Measurements from ENCODE around the gene ZNF665. TPM values are rescaled to one million over a fixed set of nuclear protein-coding genes. Genes with fewer than 3 reads are reported as not detected.
A peak's percentile ranks its signal among the peaks of the same experiment; 100 is the strongest.
"Not testable (repeated sequence)": the region's sequence is repeated elsewhere in the genome, so short reads cannot be mapped to it uniquely, and the experiment has no call there.

The ZNF665 gene
- total RNA-seq, 1 donor from 2014 or later: 6.1 TPM

- peak; percentile 54 for FAIRE-seq
- DNase-seq (ENCODE audit: low spot score in 2 of 2): no peak
These were observed 32.8 kb downstream of the ZNF665 start for GRCh38 chr19:53160350-53160749.

GRCh38 chr19:53158119-53158656, 35.0 kb downstream of the ZNF665 start:
- no peak for DNase-seq (ENCODE audit: low spot score in 2 of 2)
- FAIRE-seq: no peak

- FAIRE-seq (no peak), DNase-seq (ENCODE audit: low spot score in 2 of 2) (no peak)
These were observed 35.5 kb downstream of the ZNF665 start for GRCh38 chr19:53157626-53158025.

- no peak for DNase-seq (ENCODE audit: low spot score in 2 of 2)
- FAIRE-seq: no peak
These were observed 36.3 kb downstream of the ZNF665 start for GRCh38 chr19:53156850-53157249.

GRCh38 chr19:53147645-53148044, 45.5 kb downstream of the ZNF665 start:
- FAIRE-seq (no peak), DNase-seq (ENCODE audit: low spot score in 2 of 2) (no peak)

- no peak for DNase-seq (ENCODE audit: low spot score in 2 of 2)
- no peak for FAIRE-seq
These were observed 52.8 kb downstream of the ZNF665 start for GRCh38 chr19:53140351-53140750.

- DNase-seq (ENCODE audit: low spot score in 2 of 2) (no peak), FAIRE-seq (no peak)
These were observed 56.7 kb downstream of the ZNF665 start for GRCh38 chr19:53136432-53136831.

GRCh38 chr19:53132141-53132991, 60.8 kb downstream of the ZNF665 start, which contains the start of gene ZNF415:
Gene ZNF415 (minus strand): TSS chr19:53132910. CDS start chr19:53122676, 10,234 bp downstream.
- peak; percentile 64 to 72 for DNase-seq (ENCODE audit: low spot score in 2 of 2)
- FAIRE-seq: no peak

- FAIRE-seq: no peak
These were observed 61.4 kb downstream of the ZNF665 start for GRCh38 chr19:53131727-53132126.

GRCh38 chr19:53131085-53131590, 62.0 kb downstream of the ZNF665 start:
- no peak for DNase-seq (ENCODE audit: low spot score in 2 of 2)
- FAIRE-seq: no peak

More at GRCh38 chr19:53131727-53132126, 61.4 kb downstream of the ZNF665 start:
- no peak for DNase-seq (ENCODE audit: low spot score in 2 of 2)

- no peak for FAIRE-seq
These were observed 62.7 kb downstream of the ZNF665 start for GRCh38 chr19:53130506-53130905.

GRCh38 chr19:53126733-53127526, 66.2 kb downstream of the ZNF665 start:
- not testable (repeated sequence) for FAIRE-seq; DNase-seq (ENCODE audit: low spot score in 2 of 2)

More at GRCh38 chr19:53130506-53130905, 62.7 kb downstream of the ZNF665 start:
- no peak for DNase-seq (ENCODE audit: low spot score in 2 of 2)

GRCh38 chr19:53123400-53123799, 69.8 kb downstream of the ZNF665 start:
- FAIRE-seq (no peak), DNase-seq (ENCODE audit: low spot score in 2 of 2) (no peak)

Other genes with a start within 250 kb of the ZNF665 start
- gene ZNF816, start 230.5 kb downstream of the ZNF665 start, total RNA-seq: 2.4 TPM
- not detected for gene ERVV-1, start 179.4 kb downstream of the ZNF665 start, total RNA-seq
- gene ERVV-2, start 148.6 kb downstream of the ZNF665 start, total RNA-seq: not detected
- 26.5 TPM for gene ZNF160, start 89.9 kb downstream of the ZNF665 start, total RNA-seq
- 23.6 TPM for gene ZNF415, start 60.4 kb downstream of the ZNF665 start, total RNA-seq
- 24.5 TPM for gene ZNF347, start 34.3 kb downstream of the ZNF665 start, total RNA-seq
- gene ZNF677, start 61.5 kb upstream of the ZNF665 start, total RNA-seq: 35.5 TPM
- not detected for gene VN1R2, start 64.9 kb upstream of the ZNF665 start, total RNA-seq
- gene VN1R4, start 74.4 kb upstream of the ZNF665 start, total RNA-seq: not detected
- gene ZNF845, start 140.4 kb upstream of the ZNF665 start, total RNA-seq: 23.6 TPM
- 37.5 TPM for gene ZNF525, start 172.3 kb upstream of the ZNF665 start, total RNA-seq
- gene ZNF765, start 201.8 kb upstream of the ZNF665 start, total RNA-seq: 24.1 TPM
- 18.8 TPM for gene ZNF761, start 238.6 kb upstream of the ZNF665 start, total RNA-seq